ENCODE data around the gene DGKQ.
"Not testable (repeated sequence)": the region's sequence is repeated elsewhere in the genome, so short reads cannot be mapped to it uniquely, and the experiment has no call there.

The DGKQ gene

GRCh38 chr4:950136-951020, 23.0 kb downstream of the DGKQ start:
- DNase-seq (ENCODE audit: low read depth in 2 of 2) = no peak

- no peak for DNase-seq (ENCODE audit: low read depth in 2 of 2)
Measured at GRCh38 chr4:949656-950055, 23.7 kb downstream of the DGKQ start.

GRCh38 chr4:948936-949300, 24.5 kb downstream of the DGKQ start:
- no peak for DNase-seq (ENCODE audit: low read depth in 2 of 2)

GRCh38 chr4:948101-948935, 25.1 kb downstream of the DGKQ start:
- no peak for DNase-seq (ENCODE audit: low read depth in 2 of 2)

GRCh38 chr4:947491-947971, 25.8 kb downstream of the DGKQ start:
- no peak for DNase-seq (ENCODE audit: low read depth in 2 of 2)

GRCh38 chr4:946517-947471, 26.6 kb downstream of the DGKQ start:
- DNase-seq (ENCODE audit: low read depth in 2 of 2) = no peak

- DNase-seq (ENCODE audit: low read depth in 2 of 2) = no peak
Measured at GRCh38 chr4:946103-946450, 27.3 kb downstream of the DGKQ start.

- DNase-seq (ENCODE audit: low read depth in 2 of 2) = no peak
Measured at GRCh38 chr4:945274-946102, 27.9 kb downstream of the DGKQ start.

GRCh38 chr4:939508-939907, 33.9 kb downstream of the DGKQ start:
- not testable (repeated sequence) for DNase-seq (ENCODE audit: low read depth in 2 of 2)

GRCh38 chr4:932713-933070, 40.7 kb downstream of the DGKQ start:
- no peak for DNase-seq (ENCODE audit: low read depth in 2 of 2)

GRCh38 chr4:931960-932712, 41.2 kb downstream of the DGKQ start, which contains the start of the genes GAK and TMEM175:
TSS of gene GAK (minus strand) at chr4:932316. CDS start at chr4:932187, 129 bp downstream.
TSS of gene TMEM175 (plus strand) at chr4:932460. CDS start at chr4:947740, 15,280 bp downstream.
- DNase-seq (ENCODE audit: low read depth in 2 of 2) = peak; percentile 89 to 92

GRCh38 chr4:931194-931959, 42.0 kb downstream of the DGKQ start:
- no peak for DNase-seq (ENCODE audit: low read depth in 2 of 2)

GRCh38 chr4:930827-931193, 42.6 kb downstream of the DGKQ start:
- DNase-seq (ENCODE audit: low read depth in 2 of 2) = no peak

GRCh38 chr4:930028-930551, 43.3 kb downstream of the DGKQ start:
- no peak for DNase-seq (ENCODE audit: low read depth in 2 of 2)

- DNase-seq (ENCODE audit: low read depth in 2 of 2) = no peak
Measured at GRCh38 chr4:929096-929765, 44.1 kb downstream of the DGKQ start.

GRCh38 chr4:927566-927965, 45.8 kb downstream of the DGKQ start:
- not testable (repeated sequence) for DNase-seq (ENCODE audit: low read depth in 2 of 2)

GRCh38 chr4:926538-926937, 46.8 kb downstream of the DGKQ start:
- DNase-seq (ENCODE audit: low read depth in 2 of 2) = no peak

- DNase-seq (ENCODE audit: low read depth in 2 of 2) = no peak
Measured at GRCh38 chr4:925771-926500, 47.4 kb downstream of the DGKQ start.
